ENCODE results near the gene AKAIN1. TPM values are rescaled to one million over a fixed set of nuclear protein-coding genes. Genes with fewer than 3 reads are reported as not detected.

The AKAIN1 gene
- total and polyA plus RNA-seq, 2 experiments from 2014 or later = not detected

DNA sequence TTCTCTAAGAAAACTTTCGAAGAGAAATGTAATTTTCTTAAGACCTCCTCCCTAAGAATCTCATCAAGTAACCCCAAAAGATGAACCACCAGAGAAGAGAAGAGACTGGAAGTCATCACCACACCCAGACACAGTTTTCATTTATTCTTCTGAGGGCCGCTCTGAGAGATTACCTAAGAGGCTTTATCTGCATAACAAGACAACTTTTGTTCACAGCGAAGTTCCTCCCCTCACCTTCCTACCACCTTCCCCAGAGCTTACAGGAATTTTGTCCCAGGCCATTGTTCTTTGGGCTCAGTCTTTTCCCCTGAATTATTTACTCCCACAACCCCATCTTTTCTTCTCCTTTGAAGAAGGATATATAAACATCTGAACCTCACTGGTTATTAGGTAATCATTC lies 92.8 kb downstream of the AKAIN1 start:
- Mint-ChIP-seq H3K4me1 (peaks cover 13% of the 10 kb centered on the region), H3K27me3 (ENCODE audit: insufficient read depth, low read depth, poor library complexity) (no peaks in the 10 kb centered on the region), H3K9me3 (no peaks in the 10 kb centered on the region; the same call in 2 of the 3 replicates), H3K36me3 (ENCODE audit: low read depth) (no peaks in the 10 kb centered on the region), H3K27ac (peak overlapping the region; percentile 24; the same call in 1 of the 2 replicates), H3K4me3 (no peak overlapping the region)
- Histone ChIP-seq H3K4me1 (ENCODE audit: insufficient read depth) (peaks cover 4% of the 10 kb centered on the region; the same call in 1 of the 2 replicates), H3K27me3 (ENCODE audit: insufficient read depth) (no peaks in the 10 kb centered on the region), H3K79me2 (replicated peaks; ENCODE audit: insufficient read depth) (no peaks in the 10 kb centered on the region), H3K36me3 (ENCODE audit: insufficient read depth) (no peaks in the 10 kb centered on the region), H3F3A (replicated peaks; ENCODE audit: low read depth) (no peaks in the 10 kb centered on the region), H3K27ac (ENCODE audit: low read depth) (peak overlapping the region; percentile 5; the same call in 1 of the 2 replicates), H4K20me1 (replicated peaks; ENCODE audit: insufficient read depth) (no peaks in the 10 kb centered on the region), H3K4me3 (no peak overlapping the region), H3K9me2 (ENCODE audit: insufficient read depth) (0 out of 2 replicates have a peak, but pooled peaks cover 4% of the 10 kb centered on the region), H3K4me2 (0 out of 2 replicates have a peak overlapping the region, but pooled peaks have one; percentile 9), H2AFZ (no peak overlapping the region)
- DNase-seq (ENCODE audit: low spot score) (peak; percentile 72), ATAC-seq (peak; percentile 94)
- TF ChIP-seq ZNF114 (CRISPR knock-in tag; IDR thresholded peaks at IDR 0.05) (0 out of 2 replicates have a peak, but pooled peaks have one; percentile 75), CREB1 (CRISPR knock-in tag; IDR thresholded peaks at IDR 0.05; ENCODE audit: low read depth) (no peak), EZH2 (IDR thresholded peaks at IDR 0.05; ENCODE audit: low read depth, unreplicated experiment) (no peak), EZH2phosphoT487 (IDR thresholded peaks at IDR 0.05; ENCODE audit: unreplicated experiment) (no peak)
- TF ChIP-seq, protein P1, sequence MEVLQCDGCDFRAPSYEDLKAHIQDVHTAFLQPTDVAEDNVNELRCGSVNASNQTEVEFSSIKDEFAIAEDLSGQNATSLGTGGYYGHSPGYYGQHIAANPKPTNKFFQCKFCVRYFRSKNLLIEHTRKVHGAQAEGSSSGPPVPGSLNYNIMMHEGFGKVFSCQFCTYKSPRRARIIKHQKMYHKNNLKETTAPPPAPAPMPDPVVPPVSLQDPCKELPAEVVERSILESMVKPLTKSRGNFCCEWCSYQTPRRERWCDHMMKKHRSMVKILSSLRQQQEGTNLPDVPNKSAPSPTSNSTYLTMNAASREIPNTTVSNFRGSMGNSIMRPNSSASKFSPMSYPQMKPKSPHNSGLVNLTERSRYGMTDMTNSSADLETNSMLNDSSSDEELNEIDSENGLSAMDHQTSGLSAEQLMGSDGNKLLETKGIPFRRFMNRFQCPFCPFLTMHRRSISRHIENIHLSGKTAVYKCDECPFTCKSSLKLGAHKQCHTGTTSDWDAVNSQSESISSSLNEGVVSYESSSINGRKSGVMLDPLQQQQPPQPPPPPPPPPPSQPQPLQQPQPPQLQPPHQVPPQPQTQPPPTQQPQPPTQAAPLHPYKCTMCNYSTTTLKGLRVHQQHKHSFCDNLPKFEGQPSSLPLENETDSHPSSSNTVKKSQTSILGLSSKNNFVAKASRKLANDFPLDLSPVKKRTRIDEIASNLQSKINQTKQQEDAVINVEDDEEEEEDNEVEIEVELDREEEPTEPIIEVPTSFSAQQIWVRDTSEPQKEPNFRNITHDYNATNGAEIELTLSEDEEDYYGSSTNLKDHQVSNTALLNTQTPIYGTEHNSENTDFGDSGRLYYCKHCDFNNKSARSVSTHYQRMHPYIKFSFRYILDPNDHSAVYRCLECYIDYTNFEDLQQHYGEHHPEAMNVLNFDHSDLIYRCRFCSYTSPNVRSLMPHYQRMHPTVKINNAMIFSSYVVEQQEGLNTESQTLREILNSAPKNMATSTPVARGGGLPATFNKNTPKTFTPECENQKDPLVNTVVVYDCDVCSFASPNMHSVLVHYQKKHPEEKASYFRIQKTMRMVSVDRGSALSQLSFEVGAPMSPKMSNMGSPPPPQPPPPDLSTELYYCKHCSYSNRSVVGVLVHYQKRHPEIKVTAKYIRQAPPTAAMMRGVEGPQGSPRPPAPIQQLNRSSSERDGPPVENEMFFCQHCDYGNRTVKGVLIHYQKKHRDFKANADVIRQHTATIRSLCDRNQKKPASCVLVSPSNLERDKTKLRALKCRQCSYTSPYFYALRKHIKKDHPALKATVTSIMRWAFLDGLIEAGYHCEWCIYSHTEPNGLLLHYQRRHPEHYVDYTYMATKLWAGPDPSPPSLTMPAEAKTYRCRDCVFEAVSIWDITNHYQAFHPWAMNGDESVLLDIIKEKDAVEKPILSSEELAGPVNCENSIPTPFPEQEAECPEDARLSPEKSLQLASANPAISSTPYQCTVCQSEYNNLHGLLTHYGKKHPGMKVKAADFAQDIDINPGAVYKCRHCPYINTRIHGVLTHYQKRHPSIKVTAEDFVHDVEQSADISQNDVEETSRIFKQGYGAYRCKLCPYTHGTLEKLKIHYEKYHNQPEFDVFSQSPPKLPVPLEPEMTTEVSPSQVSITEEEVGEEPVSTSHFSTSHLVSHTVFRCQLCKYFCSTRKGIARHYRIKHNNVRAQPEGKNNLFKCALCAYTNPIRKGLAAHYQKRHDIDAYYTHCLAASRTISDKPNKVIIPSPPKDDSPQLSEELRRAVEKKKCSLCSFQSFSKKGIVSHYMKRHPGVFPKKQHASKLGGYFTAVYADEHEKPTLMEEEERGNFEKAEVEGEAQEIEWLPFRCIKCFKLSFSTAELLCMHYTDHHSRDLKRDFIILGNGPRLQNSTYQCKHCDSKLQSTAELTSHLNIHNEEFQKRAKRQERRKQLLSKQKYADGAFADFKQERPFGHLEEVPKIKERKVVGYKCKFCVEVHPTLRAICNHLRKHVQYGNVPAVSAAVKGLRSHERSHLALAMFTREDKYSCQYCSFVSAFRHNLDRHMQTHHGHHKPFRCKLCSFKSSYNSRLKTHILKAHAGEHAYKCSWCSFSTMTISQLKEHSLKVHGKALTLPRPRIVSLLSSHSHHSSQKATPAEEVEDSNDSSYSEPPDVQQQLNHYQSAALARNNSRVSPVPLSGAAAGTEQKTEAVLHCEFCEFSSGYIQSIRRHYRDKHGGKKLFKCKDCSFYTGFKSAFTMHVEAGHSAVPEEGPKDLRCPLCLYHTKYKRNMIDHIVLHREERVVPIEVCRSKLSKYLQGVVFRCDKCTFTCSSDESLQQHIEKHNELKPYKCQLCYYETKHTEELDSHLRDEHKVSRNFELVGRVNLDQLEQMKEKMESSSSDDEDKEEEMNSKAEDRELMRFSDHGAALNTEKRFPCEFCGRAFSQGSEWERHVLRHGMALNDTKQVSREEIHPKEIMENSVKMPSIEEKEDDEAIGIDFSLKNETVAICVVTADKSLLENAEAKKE (CRISPR knock-in tag; IDR thresholded peaks at IDR 0.05) = peak; percentile 68

DNA sequence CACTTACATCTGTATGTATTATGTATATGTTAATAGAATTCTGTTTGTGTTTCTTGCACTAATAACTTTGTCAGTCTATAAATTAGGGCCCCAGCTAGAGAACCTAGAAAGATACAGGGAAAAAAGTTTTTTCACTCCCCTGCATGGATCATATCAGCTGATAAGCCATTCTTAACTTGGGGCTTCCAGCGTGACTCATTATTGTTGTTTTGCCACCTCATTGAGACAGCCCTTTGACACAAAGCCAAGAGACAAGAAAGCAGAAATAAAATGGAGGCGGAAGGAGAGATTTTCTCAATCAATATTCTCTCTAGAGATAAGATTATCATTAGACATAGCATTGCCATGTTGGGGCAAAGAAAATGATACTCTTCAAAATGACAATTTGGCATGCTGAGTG lies 93.4 kb downstream of the AKAIN1 start:
- DNase-seq (ENCODE audit: low spot score) (no peak), ATAC-seq (no peak)
- Mint-ChIP-seq H3K27me3 (ENCODE audit: insufficient read depth, low read depth, poor library complexity) (no peaks in the 10 kb centered on the region), H3K4me3 (no peak overlapping the region), H3K36me3 (ENCODE audit: low read depth) (no peaks in the 10 kb centered on the region), H3K27ac (no peak overlapping the region), H3K9me3 (no peaks in the 10 kb centered on the region; the same call in 2 of the 3 replicates), H3K4me1 (peaks cover 13% of the 10 kb centered on the region)
- peaks cover 4% of the 10 kb centered on the region; the same call in 1 of the 2 replicates for H3K4me1 ChIP-seq (ENCODE audit: insufficient read depth)
- peaks cover 9% of the 10 kb centered on the region; the same call in 1 of the 2 replicates for H3K9me2 ChIP-seq (ENCODE audit: insufficient read depth)
- no peak overlapping the region for H3K4me3 ChIP-seq
- no peak overlapping the region for H2AFZ ChIP-seq
- no peaks in the 10 kb centered on the region for H4K20me1 ChIP-seq (replicated peaks; ENCODE audit: insufficient read depth)
- H3K27me3 ChIP-seq (ENCODE audit: insufficient read depth) = no peaks in the 10 kb centered on the region
- H3K4me2 ChIP-seq = no peak overlapping the region
- no peaks in the 10 kb centered on the region for H3K79me2 ChIP-seq (replicated peaks; ENCODE audit: insufficient read depth)
- H3K27ac ChIP-seq (ENCODE audit: low read depth) = no peak overlapping the region
- H3K36me3 ChIP-seq (ENCODE audit: insufficient read depth) = no peaks in the 10 kb centered on the region
- no peaks in the 10 kb centered on the region for H3F3A ChIP-seq (replicated peaks; ENCODE audit: low read depth)
- TF ChIP-seq ZNF114 (CRISPR knock-in tag; IDR thresholded peaks at IDR 0.05) (no peak), POLR2AphosphoS5 (IDR thresholded peaks at IDR 0.05; ENCODE audit: low read depth) (no peak), NANOG (IDR thresholded peaks at IDR 0.05; ENCODE audit: borderline replicate concordance) (no peak), ZNF331 (CRISPR knock-in tag; IDR thresholded peaks at IDR 0.05; ENCODE audit: low read depth) (no peak)
- TF ChIP-seq, protein P2, sequence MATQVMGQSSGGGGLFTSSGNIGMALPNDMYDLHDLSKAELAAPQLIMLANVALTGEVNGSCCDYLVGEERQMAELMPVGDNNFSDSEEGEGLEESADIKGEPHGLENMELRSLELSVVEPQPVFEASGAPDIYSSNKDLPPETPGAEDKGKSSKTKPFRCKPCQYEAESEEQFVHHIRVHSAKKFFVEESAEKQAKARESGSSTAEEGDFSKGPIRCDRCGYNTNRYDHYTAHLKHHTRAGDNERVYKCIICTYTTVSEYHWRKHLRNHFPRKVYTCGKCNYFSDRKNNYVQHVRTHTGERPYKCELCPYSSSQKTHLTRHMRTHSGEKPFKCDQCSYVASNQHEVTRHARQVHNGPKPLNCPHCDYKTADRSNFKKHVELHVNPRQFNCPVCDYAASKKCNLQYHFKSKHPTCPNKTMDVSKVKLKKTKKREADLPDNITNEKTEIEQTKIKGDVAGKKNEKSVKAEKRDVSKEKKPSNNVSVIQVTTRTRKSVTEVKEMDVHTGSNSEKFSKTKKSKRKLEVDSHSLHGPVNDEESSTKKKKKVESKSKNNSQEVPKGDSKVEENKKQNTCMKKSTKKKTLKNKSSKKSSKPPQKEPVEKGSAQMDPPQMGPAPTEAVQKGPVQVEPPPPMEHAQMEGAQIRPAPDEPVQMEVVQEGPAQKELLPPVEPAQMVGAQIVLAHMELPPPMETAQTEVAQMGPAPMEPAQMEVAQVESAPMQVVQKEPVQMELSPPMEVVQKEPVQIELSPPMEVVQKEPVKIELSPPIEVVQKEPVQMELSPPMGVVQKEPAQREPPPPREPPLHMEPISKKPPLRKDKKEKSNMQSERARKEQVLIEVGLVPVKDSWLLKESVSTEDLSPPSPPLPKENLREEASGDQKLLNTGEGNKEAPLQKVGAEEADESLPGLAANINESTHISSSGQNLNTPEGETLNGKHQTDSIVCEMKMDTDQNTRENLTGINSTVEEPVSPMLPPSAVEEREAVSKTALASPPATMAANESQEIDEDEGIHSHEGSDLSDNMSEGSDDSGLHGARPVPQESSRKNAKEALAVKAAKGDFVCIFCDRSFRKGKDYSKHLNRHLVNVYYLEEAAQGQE (IDR thresholded peaks at IDR 0.05; ENCODE audit: unreplicated experiment) = no peak
- TF ChIP-seq, protein P3, sequence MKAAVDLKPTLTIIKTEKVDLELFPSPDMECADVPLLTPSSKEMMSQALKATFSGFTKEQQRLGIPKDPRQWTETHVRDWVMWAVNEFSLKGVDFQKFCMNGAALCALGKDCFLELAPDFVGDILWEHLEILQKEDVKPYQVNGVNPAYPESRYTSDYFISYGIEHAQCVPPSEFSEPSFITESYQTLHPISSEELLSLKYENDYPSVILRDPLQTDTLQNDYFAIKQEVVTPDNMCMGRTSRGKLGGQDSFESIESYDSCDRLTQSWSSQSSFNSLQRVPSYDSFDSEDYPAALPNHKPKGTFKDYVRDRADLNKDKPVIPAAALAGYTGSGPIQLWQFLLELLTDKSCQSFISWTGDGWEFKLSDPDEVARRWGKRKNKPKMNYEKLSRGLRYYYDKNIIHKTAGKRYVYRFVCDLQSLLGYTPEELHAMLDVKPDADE (IDR thresholded peaks at IDR 0.05) = no peak

Measured in GM23338 (cell line).